Measurements from ENCODE around the gene RNF111. TPM values are rescaled to one million over a fixed set of nuclear protein-coding genes. Genes with fewer than 3 reads are reported as not detected.

RNF111 gene
- total and polyA plus RNA-seq, 10 of the 15 experiments (the other 5 are each of a cell fraction or from before 2014, with no cell fraction given), result 8.6 to 34.7 (median 15.7) TPM

DNA sequence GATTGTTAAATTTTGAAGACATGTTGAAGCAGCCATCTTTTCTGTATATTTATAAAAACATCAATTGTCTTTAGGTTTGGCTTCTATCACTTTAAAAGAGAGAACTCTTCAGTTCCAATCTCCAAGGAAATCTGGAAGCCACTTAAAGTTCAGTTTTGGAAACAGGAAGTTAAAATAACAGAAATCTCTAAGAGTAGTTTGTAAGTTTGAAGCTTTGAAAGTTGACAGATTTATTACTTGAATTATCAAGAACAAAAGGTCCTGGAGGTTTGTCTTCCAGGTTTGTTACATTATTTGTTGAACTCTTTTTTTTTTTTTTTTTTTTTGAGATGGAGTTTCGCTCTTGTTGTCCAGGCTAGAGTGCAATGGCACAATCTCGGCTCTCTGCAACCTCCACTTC lies 30.0 kb downstream of the RNF111 start:
- in situ Hi-C loops (cut with MboI), result no loop called here
- ChIA-PET SMC1A (ENCODE audit: uncharacterized antibody, unreplicated experiment) (interaction anchor here (1.0 to 1.6 kb wide), 3 partner anchors 12 to 60 kb away, joined by 3 to 4 read pairs (median 3); no protein-coding TSS in a partner anchor), CTCF (no interaction called here), RAD21 (ENCODE audit: unreplicated experiment) (interaction anchor here (0.7 to 1.2 kb wide), 3 partner anchors 20 to 403 kb away, joined by 3 read pairs; no protein-coding TSS in a partner anchor), POLR2A (interaction anchor here (0.7 kb wide), 1 partner anchor 19 kb away, joined by 5 read pairs; no protein-coding TSS in a partner anchor)
- ATAC-seq, result no peak
- no peak for FAIRE-seq
- Histone ChIP-seq H3K79me2 (ENCODE audit: control insufficient read depth, insufficient read depth, low read length) (peaks cover 25% of the 10 kb centered on the region), H3K4me1 (ENCODE audit: control insufficient read depth, insufficient read depth, low read length) (peaks cover 5% of the 10 kb centered on the region), H3K9ac (ENCODE audit: control insufficient read depth, insufficient read depth, low read length) (no peak overlapping the region), H3K36me3 (ENCODE audit: control insufficient read depth in 2 of 2, insufficient read depth in 2 of 2, low read length in 1 of 2) (peaks cover 0 to 8% of the 10 kb centered on the region in 2 experiments; a peak in 2 of 4 replicates), H3K4me2 (ENCODE audit: control insufficient read depth, insufficient read depth) (no peak overlapping the region), H3K27me3 (replicated peaks in 1 of 2; ENCODE audit: control insufficient read depth in 2 of 2, insufficient read depth in 2 of 2, low read length in 1 of 2) (no peaks in the 10 kb centered on the region), H2AFZ (ENCODE audit: control insufficient read depth, low read depth, low read length) (no peak overlapping the region), H4K20me1 (ENCODE audit: control insufficient read depth, insufficient read depth) (no peaks in the 10 kb centered on the region; the same call in 1 of the 2 replicates), H3K9me3 (replicated peaks; ENCODE audit: control insufficient read depth, insufficient read depth, low read length) (no peaks in the 10 kb centered on the region; the same call in 2 of the 3 replicates), H3K27ac (ENCODE audit: control insufficient read depth, insufficient read depth) (no peak overlapping the region), H3K4me3 (no peak overlapping the region)
- no TSS peak for BruUV-seq (replicated peaks)
- TF ChIP-seq WRNIP1 (IDR thresholded peaks at IDR 0.05; ENCODE audit: borderline replicate concordance, low read depth, low read length), result no peak
- TF ChIP-seq, protein P1, sequence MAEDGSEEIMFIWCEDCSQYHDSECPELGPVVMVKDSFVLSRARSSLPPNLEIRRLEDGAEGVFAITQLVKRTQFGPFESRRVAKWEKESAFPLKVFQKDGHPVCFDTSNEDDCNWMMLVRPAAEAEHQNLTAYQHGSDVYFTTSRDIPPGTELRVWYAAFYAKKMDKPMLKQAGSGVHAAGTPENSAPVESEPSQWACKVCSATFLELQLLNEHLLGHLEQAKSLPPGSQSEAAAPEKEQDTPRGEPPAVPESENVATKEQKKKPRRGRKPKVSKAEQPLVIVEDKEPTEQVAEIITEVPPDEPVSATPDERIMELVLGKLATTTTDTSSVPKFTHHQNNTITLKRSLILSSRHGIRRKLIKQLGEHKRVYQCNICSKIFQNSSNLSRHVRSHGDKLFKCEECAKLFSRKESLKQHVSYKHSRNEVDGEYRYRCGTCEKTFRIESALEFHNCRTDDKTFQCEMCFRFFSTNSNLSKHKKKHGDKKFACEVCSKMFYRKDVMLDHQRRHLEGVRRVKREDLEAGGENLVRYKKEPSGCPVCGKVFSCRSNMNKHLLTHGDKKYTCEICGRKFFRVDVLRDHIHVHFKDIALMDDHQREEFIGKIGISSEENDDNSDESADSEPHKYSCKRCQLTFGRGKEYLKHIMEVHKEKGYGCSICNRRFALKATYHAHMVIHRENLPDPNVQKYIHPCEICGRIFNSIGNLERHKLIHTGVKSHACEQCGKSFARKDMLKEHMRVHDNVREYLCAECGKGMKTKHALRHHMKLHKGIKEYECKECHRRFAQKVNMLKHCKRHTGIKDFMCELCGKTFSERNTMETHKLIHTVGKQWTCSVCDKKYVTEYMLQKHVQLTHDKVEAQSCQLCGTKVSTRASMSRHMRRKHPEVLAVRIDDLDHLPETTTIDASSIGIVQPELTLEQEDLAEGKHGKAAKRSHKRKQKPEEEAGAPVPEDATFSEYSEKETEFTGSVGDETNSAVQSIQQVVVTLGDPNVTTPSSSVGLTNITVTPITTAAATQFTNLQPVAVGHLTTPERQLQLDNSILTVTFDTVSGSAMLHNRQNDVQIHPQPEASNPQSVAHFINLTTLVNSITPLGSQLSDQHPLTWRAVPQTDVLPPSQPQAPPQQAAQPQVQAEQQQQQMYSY (CRISPR knock-in tag; IDR thresholded peaks at IDR 0.05), result no peak
- no peak for TF ChIP-seq ZNF217 (IDR thresholded peaks at IDR 0.05)
- TF ChIP-seq NR2F1 (conservative IDR thresholded peaks at IDR 0.05), result no peak
- no peak for TF ChIP-seq CHD1 (IDR thresholded peaks at IDR 0.05; ENCODE audit: low read depth, low read length)
- TF ChIP-seq MYC (IDR thresholded peaks at IDR 0.05; ENCODE audit: insufficient read depth, insufficient read length, insufficient replicate concordance, low read length, severe bottlenecking), result no peak
- TF ChIP-seq, protein P2, sequence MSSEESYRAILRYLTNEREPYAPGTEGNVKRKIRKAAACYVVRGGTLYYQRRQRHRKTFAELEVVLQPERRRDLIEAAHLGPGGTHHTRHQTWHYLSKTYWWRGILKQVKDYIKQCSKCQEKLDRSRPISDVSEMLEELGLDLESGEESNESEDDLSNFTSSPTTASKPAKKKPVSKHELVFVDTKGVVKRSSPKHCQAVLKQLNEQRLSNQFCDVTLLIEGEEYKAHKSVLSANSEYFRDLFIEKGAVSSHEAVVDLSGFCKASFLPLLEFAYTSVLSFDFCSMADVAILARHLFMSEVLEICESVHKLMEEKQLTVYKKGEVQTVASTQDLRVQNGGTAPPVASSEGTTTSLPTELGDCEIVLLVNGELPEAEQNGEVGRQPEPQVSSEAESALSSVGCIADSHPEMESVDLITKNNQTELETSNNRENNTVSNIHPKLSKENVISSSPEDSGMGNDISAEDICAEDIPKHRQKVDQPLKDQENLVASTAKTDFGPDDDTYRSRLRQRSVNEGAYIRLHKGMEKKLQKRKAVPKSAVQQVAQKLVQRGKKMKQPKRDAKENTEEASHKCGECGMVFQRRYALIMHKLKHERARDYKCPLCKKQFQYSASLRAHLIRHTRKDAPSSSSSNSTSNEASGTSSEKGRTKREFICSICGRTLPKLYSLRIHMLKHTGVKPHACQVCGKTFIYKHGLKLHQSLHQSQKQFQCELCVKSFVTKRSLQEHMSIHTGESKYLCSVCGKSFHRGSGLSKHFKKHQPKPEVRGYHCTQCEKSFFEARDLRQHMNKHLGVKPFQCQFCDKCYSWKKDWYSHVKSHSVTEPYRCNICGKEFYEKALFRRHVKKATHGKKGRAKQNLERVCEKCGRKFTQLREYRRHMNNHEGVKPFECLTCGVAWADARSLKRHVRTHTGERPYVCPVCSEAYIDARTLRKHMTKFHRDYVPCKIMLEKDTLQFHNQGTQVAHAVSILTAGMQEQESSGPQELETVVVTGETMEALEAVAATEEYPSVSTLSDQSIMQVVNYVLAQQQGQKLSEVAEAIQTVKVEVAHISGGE (CRISPR knock-in tag; IDR thresholded peaks at IDR 0.05), result no peak
- no peak for DNase-seq (ENCODE audit: low read depth, low spot score)
- WGBS (ENCODE audit: insufficient coverage, insufficient replicate concordance, low lambda C conversion rate, missing lambda C conversion rate), result 75% methylated on average over 2 of the region's 2 CpGs
- intact Hi-C loops (cut with micrococcal nuclease; ENCODE audit: unreplicated experiment), result no loop called here

All from GM12878 (cell line).